Heart right ventricle (tissue), 16 donors: ENCODE data around the gene MIXL1. TPM values are rescaled to one million over a fixed set of nuclear protein-coding genes. Genes with fewer than 3 reads are reported as not detected.

Source experiments
- ATAC-seq, 8 donors: fragments of 200-7000 bp; cut with Tn5 transposase; one replicate each; pipeline ENCODE4 v1.9.1; 2020; ENCODE audit warnings: mild to moderate bottlenecking in 8 of 8, moderate library complexity in 8 of 8, moderate number of reproducible peaks in 1 of 8
- DNase-seq, 2 donors: peaks; one replicate each; pipeline ENCODE4 v3.0.0-alpha.2; 2020
- H3K27ac ChIP-seq, 10 donors: fragments of 200-600 bp; sonication (generic) in 2 of 10; one replicate each; pipeline versions ENCODE4 v1.5.0 to v1.8.0; 2020 to 2022; ENCODE audit warnings: mild to moderate bottlenecking in 3 of 10
- H3K27me3 ChIP-seq, 7 donors: fragments of 200-600 bp; one replicate each; pipeline ENCODE4 v1.8.0; 2021 to 2022; ENCODE audit warnings: mild to moderate bottlenecking in 2 of 7
- H3K36me3 ChIP-seq, 9 donors: fragments of 200-600 bp; sonication (generic) in 1 of 9; one replicate each; pipeline versions ENCODE4 v1.5.0 to v1.8.0; 2020 to 2022; ENCODE audit warnings: mild to moderate bottlenecking in 2 of 9
- H3K4me1 ChIP-seq, 9 donors: fragments of 200-600 bp; sonication (generic) in 1 of 9; one replicate each; pipeline versions ENCODE4 v1.5.0 to v1.8.0; 2020 to 2022; ENCODE audit warnings: mild to moderate bottlenecking in 4 of 9
- H3K4me3 ChIP-seq, 10 donors: fragments of 200-600 bp; sonication (generic) in 2 of 10; one replicate each; pipeline versions ENCODE4 v1.5.0 to v1.8.0; 2020 to 2022; ENCODE audit warnings: mild to moderate bottlenecking in 7 of 10, moderate library complexity in 2 of 10
- H3K9me3 ChIP-seq, 11 donors: fragments of 200-600 bp in 10 of 11; sonication (generic) in 2 of 11; one replicate each; pipeline versions ENCODE4 v1.5.0 to v1.8.0; 2013 to 2022; ENCODE audit warnings: mild to moderate bottlenecking in 2 of 11, control low read depth in 1 of 11, moderate library complexity in 1 of 11
- CTCF ChIP-seq, 9 donors: fragments of 200-600 bp; sonication (generic) in 2 of 9; IDR thresholded peaks; one replicate each; pipeline versions ENCODE4 v1.5.0 to v1.8.0; 2021 to 2022; ENCODE audit warnings: antibody characterized with exemption in 9 of 9, mild to moderate bottlenecking in 5 of 9, moderate library complexity in 1 of 9
- WGBS, 2 donors: extraction: QIAGEN DNeasy Blood & Tissue Kit; methylation state at CpG; one replicate each; pipeline ENCODE4 v1.1.7; 2013; ENCODE audit warnings: inconsistent platforms in 1 of 2; 5-methylcytosine and 5-hydroxymethylcytosine counted together
- intact Hi-C, 10 donors: fragments of 100-400 bp; cut with DNase I; formaldehyde crosslinking; loops; one replicate each; pipeline versions ENCODE4 v1.11.1 to v1.14.2; 2022
- polyA plus RNA-seq, 2 donors: library from polyadenylated mRNA; stranded (reverse); fragments of 200-250 nt; gene quantifications; one replicate each; pipeline ENCODE4 v1.2.3, GENCODE V29; 2013
- total RNA-seq, 10 donors: library from RNA; stranded (reverse); fragmentation: NEBNext Ultra II Directional in 3 of 10; extraction: Animal tissue kit (Norgen Biotek cat#: 25700) in 3 of 10; gene quantifications; one replicate each; pipeline versions ENCODE4 v1.2.1 to v1.2.4, GENCODE V29; 2021 to 2023
- donor health status: Arrhythmogenic right ventricular cardiomyopathy.
- donor health status: ischemic (EF 13 %, LVEDD 7.1; RV severe dilation, severe dysfunction).
- donor health status: healthy with polysubstance abuse.
- donor health status: DM: no; HTN: yes; CAD: no.
- donor health status: DM: no; HTN: no; CAD: no.
- donor health status: ischemic (EF 25% LVEDD 6.9; RV normal size, moderate dysfunction).
- donor health status: ischemic (EF 25% LVEDD 5.7; RV mildly dilated, moderate dysfunction).
- donor health status: healthy.
- donor health status: DM: yes; HTN: yes; CAD: no.
- donor health status: Ischemic cardiomyopathy.
- donor health status: ischemic (EF 35%, LVEDD 5.7; RV mildly dilated, moderate dysfunction).
- donor health status: nonischemic (EF 11% LVEDD 7.7; RV severe dilation, severe dysfunction).
- donor health status: DM: yes; HTN: yes; CAD: no.
- donor health status: PGD.
- donor health status: ischemic (EF 29% LVEDD 5.4; RV normal size, mild dysfunction).
- donor health status: nonischemic (EF 23%, LVEDD 6.1; RV moderate dilation, normal function).

Gene MIXL1
- total and polyA plus RNA-seq, 12 donors: 0.01 to 0.37 (median 0.30) TPM; not detected in 8

GRCh38 chr1:226220473-226221189 lies 2.8 kb upstream of the MIXL1 start:
- Histone ChIP-seq H3K27ac (no peak overlapping the region), H3K9me3 (no peaks in the 10 kb centered on the region), H3K4me3 (no peak overlapping the region), H3K27me3 (peaks cover 0 to 32% (median 11%) of the 10 kb centered on the region in 7 donors), H3K36me3 (no peaks in the 10 kb centered on the region), H3K4me1 (peaks cover 0 to 10% (median 4%) of the 10 kb centered on the region in 9 donors)
- intact Hi-C loops: loop anchor here in 1 of 10 donors (5.0 kb wide), 1 partner anchor 102 kb away; no protein-coding TSS in a partner anchor
- WGBS, 2 donors: 53 to 54% methylated on average over 11 of the region's 11 CpGs
- no peak for TF ChIP-seq CTCF (IDR thresholded peaks at IDR 0.05)
- DNase-seq (no peak), ATAC-seq (no peak)

- intact Hi-C loops: loop anchor here in 1 of 10 donors (5.0 kb wide), 1 partner anchor 100 kb away; no protein-coding TSS in a partner anchor
- no peaks in the 10 kb centered on the region for H3K9me3 ChIP-seq
- no peak overlapping the region for H3K27ac ChIP-seq
- H3K36me3 ChIP-seq: no peaks in the 10 kb centered on the region
- WGBS, 2 donors: 90 to 94% methylated on average over 10 of the region's 10 CpGs
- H3K4me3 ChIP-seq: no peak overlapping the region
- DNase-seq: no peak
- peaks cover 0 to 38% (median 11%) of the 10 kb centered on the region in 7 donors for H3K27me3 ChIP-seq
- no peak for ATAC-seq
- H3K4me1 ChIP-seq: peaks cover 0 to 10% (median 4%) of the 10 kb centered on the region in 9 donors
- TF ChIP-seq CTCF (IDR thresholded peaks at IDR 0.05): no peak
These were observed 778 bp upstream of the MIXL1 start for GRCh38 chr1:226222686-226223085.

- Histone ChIP-seq H3K27me3 (peaks cover 0 to 38% (median 11%) of the 10 kb centered on the region in 7 donors), H3K4me3 (peak overlapping the region in 9 of 10 donors; percentile 40 to 57 (median 55)), H3K4me1 (peaks cover 0 to 10% (median 4%) of the 10 kb centered on the region in 9 donors), H3K27ac (no peak overlapping the region), H3K36me3 (no peaks in the 10 kb centered on the region), H3K9me3 (no peaks in the 10 kb centered on the region)
- DNase-seq: no peak
- peak in 4 of 8 donors; percentile 33 to 45 (median 39) for ATAC-seq
- WGBS, 2 donors: 1% methylated on average over 35 to 55 of the region's 55 CpGs
- no peak for TF ChIP-seq CTCF (IDR thresholded peaks at IDR 0.05)
- intact Hi-C loops: loop anchor here in 1 of 10 donors (5.0 kb wide), 1 partner anchor 98 kb away; no protein-coding TSS in a partner anchor
These were observed 351 bp downstream of the MIXL1 start for GRCh38 chr1:226223786-226224244.

- peaks cover 0 to 38% (median 11%) of the 10 kb centered on the region in 7 donors for H3K27me3 ChIP-seq
- 91 to 93% methylated on average over 3 of the region's 3 CpGs for WGBS, 2 donors
- ATAC-seq (no peak), DNase-seq (no peak)
- no peak overlapping the region for H3K4me3 ChIP-seq
- peaks cover 0 to 10% (median 4%) of the 10 kb centered on the region in 9 donors for H3K4me1 ChIP-seq
- peaks cover 0 to 24% (median 0%) of the 10 kb centered on the region in 9 donors for H3K36me3 ChIP-seq
- H3K27ac ChIP-seq: no peak overlapping the region
- H3K9me3 ChIP-seq: no peaks in the 10 kb centered on the region
- intact Hi-C loops: no loop called here
- no peak for TF ChIP-seq CTCF (IDR thresholded peaks at IDR 0.05)
These were observed 3.1 kb downstream of the MIXL1 start for GRCh38 chr1:226226601-226227000.
